H9 (cell line): ENCODE data around the gene TCEA3. TPM values are rescaled to one million over a fixed set of nuclear protein-coding genes. Genes with fewer than 3 reads are reported as not detected.

Experiments used
- DNase-seq: peaks from one replicate; pipeline ENCODE4 v3.0.0-alpha.2; 2017
- H2AFZ ChIP-seq: one replicate; pipeline ENCODE4 v1.6.1; 2013; ENCODE audit warnings: mild to moderate bottlenecking, low read length, control low read depth, moderate library complexity
- H2AK5ac ChIP-seq: 2 replicates; pipeline ENCODE4 v1.6.1; 2013; ENCODE audit warnings: low read length, control low read depth, mixed read lengths; ENCODE audit not compliant: insufficient read length
- H2BK120ac ChIP-seq: one replicate; pipeline ENCODE4 v1.6.1; 2013; ENCODE audit warnings: low read depth, mild to moderate bottlenecking, low read length, control low read depth, inconsistent platforms; ENCODE audit not compliant: poor library complexity, severe bottlenecking
- H2BK12ac ChIP-seq: 2 replicates; pipeline ENCODE4 v1.6.1; 2013; ENCODE audit warnings: low read length, control low read depth, mixed read lengths, low read depth; ENCODE audit not compliant: insufficient read length
- H2BK15ac ChIP-seq: 2 replicates; pipeline ENCODE4 v1.6.1; 2013; ENCODE audit warnings: low read depth, low read length, control low read depth
- H2BK20ac ChIP-seq: one replicate; pipeline ENCODE4 v1.6.1; 2013; ENCODE audit warnings: low read depth, mild to moderate bottlenecking, low read length, control low read depth, inconsistent platforms; ENCODE audit not compliant: poor library complexity, severe bottlenecking
- H2BK5ac ChIP-seq: 2 replicates; pipeline ENCODE4 v1.6.1; 2013; ENCODE audit warnings: low read length, control low read depth, mixed read lengths; ENCODE audit not compliant: insufficient read length
- H3K14ac ChIP-seq: 2 replicates; pipeline ENCODE4 v1.6.1; 2013; ENCODE audit warnings: low read length, control low read depth; ENCODE audit not compliant: insufficient read depth
- H3K18ac ChIP-seq: 2 replicates; pipeline ENCODE4 v1.6.1; 2013; ENCODE audit warnings: low read depth, mild to moderate bottlenecking, mixed read lengths, low read length, control low read depth; ENCODE audit not compliant: insufficient read length
- H3K23ac ChIP-seq: 2 replicates; pipeline ENCODE4 v1.6.1; 2013; ENCODE audit warnings: low read length, control low read depth, mixed read lengths, low read depth; ENCODE audit not compliant: insufficient read length
- H3K23me2 ChIP-seq: 2 replicates; pipeline ENCODE4 v1.6.1; 2013; ENCODE audit warnings: low read depth, mild to moderate bottlenecking, mixed read lengths, low read length, control low read depth; ENCODE audit not compliant: insufficient read length, poor library complexity, severe bottlenecking
- H3K27ac ChIP-seq: 2 replicates; pipeline ENCODE4 v1.5.1; 2013; ENCODE audit warnings: low read length, control low read depth, mixed read lengths, low read depth; ENCODE audit not compliant: insufficient read length
- H3K27me3 ChIP-seq: 2 replicates; pipeline ENCODE4 v1.6.1; 2013; ENCODE audit warnings: low read length, control low read depth, inconsistent platforms; ENCODE audit not compliant: insufficient read depth
- H3K4ac ChIP-seq: 2 replicates; pipeline ENCODE4 v1.6.1; 2013; ENCODE audit warnings: low read depth, mild to moderate bottlenecking, control low read depth, inconsistent platforms, low read length, moderate library complexity
- H3K4me1 ChIP-seq: 2 replicates; pipeline ENCODE4 v1.6.1; 2013; ENCODE audit warnings: low read length, control low read depth, inconsistent platforms; ENCODE audit not compliant: insufficient read depth
- H3K4me2 ChIP-seq: 2 replicates; pipeline ENCODE4 v1.6.1; 2013; ENCODE audit warnings: low read length, control low read depth, mixed read lengths; ENCODE audit not compliant: insufficient read length, insufficient read depth
- H3K56ac ChIP-seq: 2 replicates; pipeline ENCODE4 v1.6.1; 2013; ENCODE audit warnings: low read depth, mild to moderate bottlenecking, mixed read lengths, low read length, control low read depth; ENCODE audit not compliant: insufficient read length
- H3K79me1 ChIP-seq: 2 replicates; pipeline ENCODE4 v1.6.1; 2013; ENCODE audit warnings: low read depth, mild to moderate bottlenecking, moderate library complexity, low read length, control low read depth, inconsistent platforms; ENCODE audit not compliant: insufficient read depth, poor library complexity, severe bottlenecking
- H3K79me2 ChIP-seq: 2 replicates; pipeline ENCODE4 v1.6.1; 2013; ENCODE audit warnings: low read length, control low read depth, inconsistent platforms; ENCODE audit not compliant: insufficient read depth
- H3K9ac ChIP-seq: 2 replicates; pipeline ENCODE4 v1.6.1; 2013; ENCODE audit warnings: low read length, control low read depth, mixed read lengths; ENCODE audit not compliant: insufficient read length; ENCODE audit errors: extremely low read depth
- H3K9me3 ChIP-seq: one replicate; pipeline ENCODE4 v1.6.1; 2013; ENCODE audit warnings: low read depth, low read length, inconsistent platforms; ENCODE audit not compliant: control insufficient read depth
- H3T11ph ChIP-seq: one replicate; pipeline ENCODE4 v1.6.1; 2013; ENCODE audit warnings: mild to moderate bottlenecking, low read length, control low read depth, inconsistent platforms
- H4K20me1 ChIP-seq: one replicate; pipeline ENCODE4 v1.6.1; 2013; ENCODE audit not compliant: control insufficient read depth, insufficient read length, insufficient read depth
- H4K5ac ChIP-seq: 2 replicates; pipeline ENCODE4 v1.6.1; 2013; ENCODE audit warnings: low read depth, mild to moderate bottlenecking, mixed read lengths, low read length, control low read depth; ENCODE audit not compliant: insufficient read length
- H4K8ac ChIP-seq: replicated peaks from 2 replicates; pipeline ENCODE4 v1.6.1; 2013; ENCODE audit warnings: low read length, control low read depth, mixed read lengths, low read depth; ENCODE audit not compliant: insufficient read length
- H4K91ac ChIP-seq: 2 replicates; pipeline ENCODE4 v1.6.1; 2013; ENCODE audit warnings: low read depth, mild to moderate bottlenecking, moderate library complexity, mixed read lengths, low read length, control low read depth; ENCODE audit not compliant: insufficient read length
- H3K27ac Mint-ChIP-seq, 3 experiments: 2 replicates in 2 of 3; 3 replicates in 1 of 3; pipeline ENCODE4 v1.8.0; 2020 to 2021; ENCODE audit warnings: mixed read lengths in 3 of 3, mild to moderate bottlenecking in 1 of 3, moderate library complexity in 1 of 3
- H3K27me3 Mint-ChIP-seq: 2 replicates; pipeline ENCODE4 v1.8.0; 2021; ENCODE audit warnings: low read depth, mild to moderate bottlenecking, moderate library complexity, mixed read lengths
- H3K36me3 Mint-ChIP-seq, 3 experiments: 2 replicates in 2 of 3; 3 replicates in 1 of 3; pipeline ENCODE4 v1.8.0; 2020 to 2021; ENCODE audit warnings: low read depth in 3 of 3, mixed read lengths in 3 of 3; ENCODE audit not compliant: insufficient read depth in 1 of 3
- H3K4me1 Mint-ChIP-seq, 2 experiments: 2 replicates each; pipeline ENCODE4 v1.8.0; 2020; ENCODE audit warnings: mixed read lengths in 2 of 2
- H3K4me3 Mint-ChIP-seq, 2 experiments: 2 replicates in 1 of 2; 3 replicates in 1 of 2; pipeline ENCODE4 v1.8.0; 2020 to 2021; ENCODE audit warnings: mild to moderate bottlenecking in 2 of 2, mixed read lengths in 2 of 2, moderate library complexity in 1 of 2
- H3K9me3 Mint-ChIP-seq, 2 experiments: 2 replicates in 1 of 2; 3 replicates in 1 of 2; pipeline ENCODE4 v1.8.0; 2020; ENCODE audit warnings: mild to moderate bottlenecking in 2 of 2, mixed read lengths in 2 of 2, moderate library complexity in 1 of 2
- WGBS: extraction: QIAGEN DNeasy Blood & Tissue Kit; methylation state at CpG from one replicate; pipeline ENCODE4 v1.1.7; 2013; ENCODE audit warnings: missing lambda C conversion rate, low lambda C conversion rate, mixed read lengths; ENCODE audit not compliant: insufficient read length; ENCODE audit errors: extremely low coverage; 5-methylcytosine and 5-hydroxymethylcytosine counted together
- long read RNA-seq: library from polyadenylated mRNA; unstranded; transcript quantifications from one replicate; pipeline ENCODE4 v2.0.0, GENCODE V29; 2020
- total RNA-seq: library from RNA; stranded (reverse); gene quantifications from 2 replicates; pipeline ENCODE4 v1.2.1, GENCODE V29; 2021
- TF ChIP-seq, protein P1 (sequence below): fragments of 200-600 bp; sonication (generic); conservative IDR thresholded peaks from 3 replicates; pipeline ENCODE4 v1.8.0; 2021; ENCODE audit warnings: antibody characterized with exemption, mild to moderate bottlenecking

The TCEA3 gene
- total RNA-seq = 0.29 and 0.37 TPM in 2 replicates
- long read RNA-seq, partial matches to known transcripts = 0 of 1 reads
- long read RNA-seq, other reads (novel, unspliced or antisense) = 0 of 1 reads

DNA sequence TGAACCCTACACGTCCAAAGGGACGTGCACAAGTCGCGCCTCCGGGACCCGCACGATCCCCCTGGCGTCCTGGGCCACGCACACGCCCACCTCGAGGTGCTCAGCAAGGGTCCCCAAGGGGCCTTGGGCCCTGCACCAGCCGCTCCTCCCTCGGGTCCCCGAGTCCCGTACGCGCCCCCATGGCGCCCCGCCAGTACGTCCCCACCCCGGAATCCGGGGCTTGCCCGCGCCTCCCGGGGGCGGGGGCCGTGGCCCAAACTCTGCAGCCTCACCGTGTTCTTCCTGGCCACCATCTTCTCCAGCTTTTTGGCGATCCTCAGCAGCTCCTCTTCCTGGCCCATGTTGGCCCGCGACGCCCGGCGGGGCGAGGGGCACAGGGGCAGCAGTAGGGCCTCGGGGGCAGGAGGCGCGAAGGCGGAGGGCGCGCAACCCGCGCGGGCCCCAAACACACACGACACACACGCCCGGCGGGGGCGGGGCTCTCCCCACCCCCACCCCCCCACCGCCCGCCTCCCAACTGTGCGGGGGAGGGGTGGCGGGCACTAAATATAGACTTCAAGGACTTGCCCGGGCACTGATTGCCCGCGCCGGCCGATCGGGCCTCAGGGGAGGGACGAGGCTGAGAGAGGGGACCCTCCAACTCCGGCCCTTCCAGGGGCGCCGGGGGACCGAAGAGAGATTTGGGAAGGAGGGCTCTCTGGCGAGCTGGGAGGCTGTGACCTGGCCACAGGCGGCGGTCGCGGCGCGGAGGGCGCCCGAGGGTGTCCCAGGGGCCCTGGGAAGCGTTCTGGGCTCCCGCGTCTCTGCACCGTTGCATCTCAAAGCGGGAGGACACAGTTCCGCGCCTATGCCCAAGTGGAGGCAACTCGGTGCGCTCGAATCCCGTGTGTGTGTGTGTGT is at the start of gene TCEA3:
TSS of gene TCEA3 (minus strand) at position 456 of the 900 bp plus-strand sequence. CDS start at position 341, 115 bp downstream.
- Histone ChIP-seq H2BK15ac (no peak within 1 kb of the TSS), H3K18ac (no peak within 1 kb of the TSS), H3T11ph (no peak within 1 kb of the TSS), H3K23ac (no peak within 1 kb of the TSS), H3K27me3 (peaks cover 62% of the 10 kb centered on the region), H2BK12ac (no peak within 1 kb of the TSS), H4K8ac (no peak within 1 kb of the TSS), H3K4ac (no peak within 1 kb of the TSS), H2BK5ac (no peak within 1 kb of the TSS), H3K79me1 (no peaks in the 10 kb centered on the region), H3K9ac (no peak within 1 kb of the TSS), H3K4me2 (peak within 1 kb of the TSS; percentile 10), H4K91ac (no peak within 1 kb of the TSS), H3K56ac (no peak within 1 kb of the TSS), H4K20me1 (no peaks in the 10 kb centered on the region), H2BK120ac (no peak within 1 kb of the TSS), H3K9me3 (no peaks in the 10 kb centered on the region), H3K14ac (no peak within 1 kb of the TSS), H3K79me2 (no peaks in the 10 kb centered on the region), H4K5ac (no peak within 1 kb of the TSS), H2AK5ac (no peak within 1 kb of the TSS), H2AFZ (no peak within 1 kb of the TSS), H3K4me1 (no peaks in the 10 kb centered on the region), H3K23me2 (no peaks in the 10 kb centered on the region), H2BK20ac (no peak within 1 kb of the TSS), H3K27ac (no peak within 1 kb of the TSS)
- TF ChIP-seq, protein P1, sequence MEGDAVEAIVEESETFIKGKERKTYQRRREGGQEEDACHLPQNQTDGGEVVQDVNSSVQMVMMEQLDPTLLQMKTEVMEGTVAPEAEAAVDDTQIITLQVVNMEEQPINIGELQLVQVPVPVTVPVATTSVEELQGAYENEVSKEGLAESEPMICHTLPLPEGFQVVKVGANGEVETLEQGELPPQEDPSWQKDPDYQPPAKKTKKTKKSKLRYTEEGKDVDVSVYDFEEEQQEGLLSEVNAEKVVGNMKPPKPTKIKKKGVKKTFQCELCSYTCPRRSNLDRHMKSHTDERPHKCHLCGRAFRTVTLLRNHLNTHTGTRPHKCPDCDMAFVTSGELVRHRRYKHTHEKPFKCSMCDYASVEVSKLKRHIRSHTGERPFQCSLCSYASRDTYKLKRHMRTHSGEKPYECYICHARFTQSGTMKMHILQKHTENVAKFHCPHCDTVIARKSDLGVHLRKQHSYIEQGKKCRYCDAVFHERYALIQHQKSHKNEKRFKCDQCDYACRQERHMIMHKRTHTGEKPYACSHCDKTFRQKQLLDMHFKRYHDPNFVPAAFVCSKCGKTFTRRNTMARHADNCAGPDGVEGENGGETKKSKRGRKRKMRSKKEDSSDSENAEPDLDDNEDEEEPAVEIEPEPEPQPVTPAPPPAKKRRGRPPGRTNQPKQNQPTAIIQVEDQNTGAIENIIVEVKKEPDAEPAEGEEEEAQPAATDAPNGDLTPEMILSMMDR = no peak
- Mint-ChIP-seq H3K9me3 (peaks cover 0 to 3% of the 10 kb centered on the region in 2 experiments; a peak in 2 of 5 replicates), H3K27ac (no peak within 1 kb of the TSS; a peak in 1 of 7 replicates), H3K36me3 (peaks cover 11 to 24% (median 20%) of the 10 kb centered on the region in 3 experiments), H3K4me1 (peaks cover 7 to 13% of the 10 kb centered on the region in 2 experiments), H3K27me3 (peaks cover 98% of the 10 kb centered on the region), H3K4me3 (peak within 1 kb of the TSS; percentile 57 to 78)
- no CpG with 5 or more reads among the region's 84 CpGs for WGBS
- peak; percentile 47 for DNase-seq
